HG02610 (cell line): ENCODE data around the gene PGBD1.
A peak's percentile ranks its signal among the peaks of the same experiment; 100 is the strongest.
"Not testable (repeated sequence)": the region's sequence is repeated elsewhere in the genome, so short reads cannot be mapped to it uniquely, and the experiment has no call there.

Experiments
- ATAC-seq: cut with Tn5 transposase; IDR thresholded peaks from one replicate; pipeline ENCODE4 v1.9.1; 2021; ENCODE audit warnings: mild to moderate bottlenecking, moderate library complexity; ENCODE audit not compliant: unreplicated experiment

The PGBD1 gene

DNA sequence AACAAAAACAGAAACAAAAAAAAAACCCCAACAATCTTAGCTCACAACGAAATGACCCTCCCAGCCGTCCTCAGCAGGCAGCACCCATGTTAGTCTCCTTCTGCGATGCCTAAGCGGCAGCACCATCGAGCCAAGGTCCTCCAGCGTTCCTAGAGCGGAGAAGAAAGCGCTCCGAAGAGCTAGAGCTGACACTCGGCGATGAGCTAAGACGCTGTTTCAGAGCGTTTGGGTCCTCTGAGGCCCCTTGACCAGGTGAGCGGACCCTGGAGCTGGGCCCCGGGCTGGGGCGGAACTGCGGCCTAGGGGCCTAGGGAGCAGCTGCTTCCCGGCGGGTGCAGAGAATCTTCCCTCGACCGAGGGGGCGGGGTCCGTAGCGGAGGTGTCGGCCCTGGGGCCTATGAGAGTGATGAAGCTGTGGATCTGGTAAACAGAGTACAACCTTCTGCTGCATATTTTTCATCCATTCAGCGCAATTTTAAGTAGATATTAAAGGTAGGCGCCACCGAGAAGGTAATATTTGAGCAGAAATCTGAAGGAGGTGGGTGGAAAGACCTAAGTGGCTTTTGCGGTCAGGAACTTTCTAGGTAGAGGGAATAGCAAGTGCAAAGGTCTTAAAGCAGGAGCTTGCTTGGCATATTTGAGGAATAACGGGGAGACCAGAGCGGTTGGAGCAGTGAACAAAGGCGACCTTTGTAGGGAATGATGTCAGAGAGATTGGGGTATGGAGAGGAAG is 14.2 kb upstream of the PGBD1 start, which contains the start of gene ZSCAN26:
TSS of gene ZSCAN26 (plus strand) at position 182 of the 733 bp plus-strand sequence. CDS start 4,777 bp downstream, outside the sequence.
- ATAC-seq: peak; percentile 95

GRCh38 chr6:28267695-28268059 is 13.7 kb upstream of the PGBD1 start:
- ATAC-seq: no peak

DNA sequence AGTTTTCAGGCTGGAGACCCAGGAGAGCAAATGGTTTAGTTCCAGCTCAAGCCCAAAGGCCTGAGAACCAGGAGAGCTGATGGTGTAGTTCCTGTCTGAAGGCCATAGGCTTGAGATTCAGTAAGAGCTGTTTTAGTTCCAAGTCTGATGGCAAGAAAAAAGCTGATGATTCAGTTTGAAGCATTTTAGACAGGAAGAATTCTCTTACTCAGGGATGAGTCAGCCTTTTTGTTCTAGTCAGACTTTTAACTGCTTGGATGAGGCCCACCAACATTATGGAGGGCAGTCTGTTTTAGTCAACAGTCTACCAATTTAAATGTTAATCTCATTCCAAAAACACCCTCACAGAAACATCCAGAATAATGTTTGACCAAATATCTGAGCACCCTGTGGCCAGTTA is 11.9 kb upstream of the PGBD1 start:
- ATAC-seq: no peak

- no peak for ATAC-seq
Observed at GRCh38 chr6:28274888-28275287, 6.5 kb upstream of the PGBD1 start.

- ATAC-seq: no peak
Observed at GRCh38 chr6:28277746-28278145, 3.6 kb upstream of the PGBD1 start.

DNA sequence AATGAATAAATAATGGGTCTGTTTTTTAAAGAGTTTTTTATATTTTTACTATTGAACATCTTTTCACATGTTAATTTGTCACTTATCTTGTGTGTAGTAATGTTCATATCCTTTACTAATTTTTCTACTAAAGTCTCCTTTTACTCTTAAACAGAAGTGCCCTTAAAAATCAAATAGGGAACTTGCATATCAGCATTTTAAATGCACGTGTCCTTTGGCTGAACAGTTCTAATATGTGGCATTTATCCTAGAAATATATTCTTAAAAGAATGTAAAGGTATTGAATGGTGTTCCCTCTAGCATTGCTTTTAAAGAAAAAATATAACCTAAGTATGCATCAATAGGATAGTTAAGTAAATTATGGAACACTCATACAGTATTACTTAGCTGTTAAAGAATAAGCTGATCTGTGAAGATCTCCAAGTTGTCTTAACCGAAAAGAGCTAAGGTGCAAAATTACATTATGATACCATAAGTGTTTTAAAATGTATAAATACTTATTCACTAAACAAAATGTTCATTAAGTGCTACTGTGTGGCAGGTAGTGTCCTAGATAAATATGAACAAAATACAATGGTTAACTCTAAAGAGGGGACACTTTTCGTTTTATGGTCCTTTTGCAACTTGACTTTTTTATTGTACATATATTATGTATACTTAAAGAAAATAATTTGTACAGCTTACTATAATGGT is 631 bp upstream of the PGBD1 start:
- no peak for ATAC-seq

GRCh38 chr6:28282926-28283325 is 1.6 kb downstream of the PGBD1 start:
- ATAC-seq: no peak

- no peak for ATAC-seq
Observed at GRCh38 chr6:28291573-28291972, 10.2 kb downstream of the PGBD1 start.

- no peak for ATAC-seq
Observed at GRCh38 chr6:28295326-28295725, 14.0 kb downstream of the PGBD1 start.

DNA sequence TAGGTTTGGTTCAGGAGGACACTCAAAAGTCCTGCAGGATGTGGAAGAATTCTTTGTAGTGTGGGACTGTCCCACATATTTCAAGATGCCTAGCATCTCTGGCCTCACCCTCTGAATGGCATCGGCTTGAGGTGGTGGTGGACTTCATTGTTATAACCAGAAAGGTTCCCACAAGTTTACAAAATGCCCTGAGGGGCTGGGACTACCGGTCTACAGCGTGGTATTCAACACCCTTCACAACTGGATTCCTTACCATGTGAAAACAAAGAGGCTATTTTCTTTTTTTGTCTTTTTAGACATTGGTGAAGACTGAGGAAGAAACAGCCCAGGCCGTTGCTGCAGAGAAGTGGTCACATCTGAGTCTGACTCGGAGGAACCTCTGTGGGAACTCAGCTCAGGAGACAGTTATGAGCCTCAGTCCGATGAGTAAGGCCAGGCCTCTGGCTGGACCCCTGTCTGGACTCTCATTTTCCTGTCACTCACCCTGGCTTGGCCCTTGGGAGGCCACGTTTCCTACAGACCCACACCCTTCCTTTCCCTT is 15.2 kb downstream of the PGBD1 start:
- ATAC-seq: no peak

DNA sequence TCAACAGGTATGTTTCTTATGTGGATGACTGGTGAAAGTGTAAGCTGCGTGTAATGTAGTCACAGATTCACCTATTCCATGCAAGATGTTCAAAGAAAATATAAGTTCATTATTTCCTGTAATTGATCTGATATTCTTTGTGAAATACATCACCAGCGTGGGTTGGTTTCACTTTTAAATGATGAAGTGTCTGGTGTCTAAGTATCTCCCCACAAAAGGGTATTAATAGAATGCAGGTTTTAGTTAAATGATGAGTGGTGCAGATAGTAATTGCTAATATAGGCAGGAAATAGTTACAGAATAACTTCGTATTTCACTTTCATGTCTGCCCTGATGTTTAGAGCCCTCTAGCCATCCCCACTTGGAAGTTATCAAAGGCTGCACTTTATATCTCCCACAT is 22.2 kb downstream of the PGBD1 start:
- peak; percentile 70 for ATAC-seq

DNA sequence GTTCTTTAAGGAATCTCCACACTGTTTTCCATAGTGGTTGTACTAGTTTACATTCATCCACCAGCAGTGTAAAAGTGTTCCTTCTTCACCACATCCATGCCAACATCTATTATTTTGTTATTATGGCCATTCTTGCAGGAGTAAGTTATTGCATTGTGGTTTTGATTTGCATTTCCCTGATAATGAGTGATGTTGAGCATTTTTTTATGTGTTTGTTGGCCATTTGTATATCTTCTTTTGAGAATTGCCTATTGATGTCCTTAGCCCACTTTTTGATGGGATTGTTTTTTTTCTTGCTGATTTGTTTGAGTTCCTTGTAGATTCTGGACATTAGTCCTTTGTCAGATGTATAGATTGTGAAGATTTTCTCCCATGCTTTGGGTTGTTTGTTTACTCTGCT is 25.0 kb downstream of the PGBD1 start:
- ATAC-seq: not testable (repeated sequence)

GRCh38 chr6:28311139-28311823 is 29.9 kb downstream of the PGBD1 start:
- no peak for ATAC-seq

GRCh38 chr6:28312939-28313338 is 31.6 kb downstream of the PGBD1 start:
- ATAC-seq: no peak

DNA sequence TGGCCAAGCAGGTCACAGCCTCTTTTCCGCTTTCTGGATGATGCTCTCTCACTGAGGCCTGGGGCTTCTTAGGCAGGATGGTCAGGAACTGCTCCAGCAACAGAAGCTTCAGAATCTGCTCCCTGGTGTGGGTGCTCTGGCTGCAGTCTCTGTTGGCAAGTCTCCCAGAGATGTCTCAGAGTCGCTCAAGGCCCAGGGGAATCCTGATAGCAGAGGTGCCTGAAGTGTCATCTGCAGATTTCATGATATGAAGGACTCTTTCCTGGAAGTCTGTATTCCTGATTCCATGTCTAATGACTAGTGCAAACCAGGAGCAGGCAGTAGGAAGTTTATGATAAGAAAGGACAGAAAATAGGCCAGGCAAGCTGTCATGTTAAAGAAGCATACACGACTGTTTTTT is 34.3 kb downstream of the PGBD1 start:
- no peak for ATAC-seq

- not testable (repeated sequence) for ATAC-seq
Observed at GRCh38 chr6:28317866-28318265, 36.5 kb downstream of the PGBD1 start.

- ATAC-seq: no peak
Observed at GRCh38 chr6:28322661-28323060, 41.3 kb downstream of the PGBD1 start.

DNA sequence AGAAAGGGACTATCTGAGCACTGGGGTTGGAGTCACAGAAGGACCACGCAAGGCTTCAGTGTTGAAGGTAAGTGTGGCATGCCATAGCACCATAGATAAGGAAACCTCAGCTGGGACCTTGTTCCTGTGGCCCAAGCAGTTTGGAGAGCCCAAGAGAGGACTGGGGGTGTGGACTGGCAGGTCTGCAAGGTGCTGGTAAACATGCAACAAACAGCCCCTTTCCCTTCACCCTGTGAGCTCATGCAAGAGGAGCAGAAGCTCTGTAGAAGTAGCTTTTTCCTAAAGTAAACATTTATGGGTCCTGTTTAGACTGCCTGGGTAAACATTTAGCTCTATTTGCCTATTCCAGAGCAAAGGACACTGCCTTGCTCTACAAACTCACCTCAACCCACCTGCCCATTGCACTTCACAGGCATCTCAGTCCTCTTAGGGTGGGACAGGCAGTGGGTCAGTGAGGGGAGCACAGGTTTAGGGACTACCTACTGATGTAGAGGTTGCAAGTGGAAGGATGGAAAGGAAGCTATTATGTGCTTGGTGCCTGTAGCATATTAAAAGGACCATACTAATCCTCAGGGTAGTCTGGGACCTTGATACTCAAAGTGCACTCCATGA is 42.5 kb downstream of the PGBD1 start:
- no peak for ATAC-seq

- ATAC-seq: no peak
Observed at GRCh38 chr6:28326371-28326948, 45.1 kb downstream of the PGBD1 start.

DNA sequence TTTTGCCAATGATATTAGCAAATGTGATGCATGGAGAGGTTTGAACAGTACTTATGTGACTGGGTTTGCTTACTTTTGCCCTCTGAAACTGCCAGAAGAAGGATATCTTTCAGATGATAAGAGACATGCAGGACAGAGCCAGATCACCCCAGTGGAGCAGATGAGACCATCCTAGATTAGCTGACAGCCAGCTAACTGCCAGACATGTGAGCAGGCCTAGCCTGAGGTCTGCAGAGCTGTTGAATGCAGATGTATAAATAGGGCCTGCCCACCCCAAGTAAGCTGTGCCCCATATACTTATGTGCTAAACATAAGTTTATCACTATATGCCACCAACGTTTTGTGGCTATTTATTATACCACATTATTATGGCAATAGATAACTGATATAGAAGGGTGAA is 48.7 kb downstream of the PGBD1 start:
- ATAC-seq: no peak

DNA sequence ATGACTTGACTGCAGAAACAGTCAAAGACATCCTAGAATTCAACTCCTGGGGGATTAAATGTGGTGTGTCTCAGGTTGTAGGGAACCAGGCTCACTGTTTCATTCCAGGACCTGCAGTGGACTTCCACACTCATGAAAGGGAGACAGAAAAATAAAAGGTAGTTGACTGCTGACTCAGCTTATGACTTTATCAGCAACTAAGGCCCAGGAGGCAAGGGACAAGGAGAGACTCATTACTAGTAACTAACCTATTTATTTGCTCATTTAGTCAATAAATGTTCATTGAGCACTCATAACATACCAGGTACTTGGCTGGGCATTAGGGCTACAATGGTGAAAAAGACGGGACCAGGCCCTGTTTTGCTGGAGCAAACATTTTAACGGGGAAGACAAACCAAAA is 51.7 kb downstream of the PGBD1 start:
- ATAC-seq: no peak
